Measurements from ENCODE around the gene TMEM72. TPM values are rescaled to one million over a fixed set of nuclear protein-coding genes. Genes with fewer than 3 reads are reported as not detected.

The TMEM72 gene
- total RNA-seq, 1 experiment from 2014 or later, result not detected

GRCh38 chr10:44954962-44955361 lies 43.8 kb downstream of the TMEM72 start:
- no peaks in the 10 kb centered on the region for H3K27me3 ChIP-seq (ENCODE audit: low read length)
- ATAC-seq, result no peak

GRCh38 chr10:44955413-44956070 lies 44.4 kb downstream of the TMEM72 start:
- no peaks in the 10 kb centered on the region for H3K9me3 ChIP-seq (ENCODE audit: low read length)
- ChIA-PET POLR2A (ENCODE audit: unreplicated experiment) (no interaction called here), CTCF (interaction anchor here (0.6 kb wide), 1 partner anchor 376 kb away, joined by 3 read pairs; no protein-coding TSS in a partner anchor)
- no peak overlapping the region for H3K4me3 ChIP-seq (ENCODE audit: low read length)
- H3K4me1 ChIP-seq (ENCODE audit: insufficient read depth, low read length), result peaks cover 19% of the 10 kb centered on the region
- H3K27ac ChIP-seq (ENCODE audit: low read length), result no peak overlapping the region
- no peaks in the 10 kb centered on the region for H3K36me3 ChIP-seq (ENCODE audit: low read depth, low read length)
- no peak overlapping the region for H2AFZ ChIP-seq (ENCODE audit: low read length)
- H3K27me3 ChIP-seq (ENCODE audit: low read length), result no peaks in the 10 kb centered on the region
- ATAC-seq (no peak), DNase-seq (no peak)
- no peak overlapping the region for H3K9ac ChIP-seq (ENCODE audit: low read length)
- no peaks in the 10 kb centered on the region for H3K9me2 ChIP-seq (replicated peaks; ENCODE audit: low read length)
- no peak for TF ChIP-seq EZH2phosphoT487 (IDR thresholded peaks at IDR 0.05; ENCODE audit: borderline replicate concordance, low read length)
- TF ChIP-seq EZH2 (IDR thresholded peaks at IDR 0.05; ENCODE audit: low read length, unreplicated experiment), result no peak
- no peak for TF ChIP-seq CTCF (conservative IDR thresholded peaks at IDR 0.05; ENCODE audit: low read depth, low read length)
- H4K20me1 ChIP-seq (ENCODE audit: low read length), result no peaks in the 10 kb centered on the region
- peaks cover 15% of the 10 kb centered on the region for H3K79me2 ChIP-seq (ENCODE audit: low read length)
- no peaks in the 10 kb centered on the region for H3F3A ChIP-seq (ENCODE audit: low read length, unreplicated experiment)
- intact Hi-C loops (cut with micrococcal nuclease), result no loop called here
- no TSS peak for BruUV-seq (replicated peaks)
- H3K4me2 ChIP-seq (ENCODE audit: low read length), result no peak overlapping the region

More at GRCh38 chr10:44954962-44955361, 43.8 kb downstream of the TMEM72 start:
- intact Hi-C loops (cut with micrococcal nuclease), result no loop called here
- H3K4me1 ChIP-seq (ENCODE audit: insufficient read depth, low read length), result peaks cover 18% of the 10 kb centered on the region
- no peak overlapping the region for H3K9ac ChIP-seq (ENCODE audit: low read length)
- no peak overlapping the region for H3K27ac ChIP-seq (ENCODE audit: low read length)
- no peaks in the 10 kb centered on the region for H4K20me1 ChIP-seq (ENCODE audit: low read length)
- no peak overlapping the region for H3K4me3 ChIP-seq (ENCODE audit: low read length)
- no peak for DNase-seq
- H3K4me2 ChIP-seq (ENCODE audit: low read length), result no peak overlapping the region
- H2AFZ ChIP-seq (ENCODE audit: low read length), result no peak overlapping the region
- no peaks in the 10 kb centered on the region for H3K36me3 ChIP-seq (ENCODE audit: low read depth, low read length)
- ChIA-PET CTCF (no interaction called here), POLR2A (ENCODE audit: unreplicated experiment) (no interaction called here)
- H3K9me2 ChIP-seq (replicated peaks; ENCODE audit: low read length), result no peaks in the 10 kb centered on the region
- H3K79me2 ChIP-seq (ENCODE audit: low read length), result peaks cover 15% of the 10 kb centered on the region
- no peaks in the 10 kb centered on the region for H3K9me3 ChIP-seq (ENCODE audit: low read length)
- BruUV-seq (replicated peaks), result no TSS peak
- TF ChIP-seq EZH2phosphoT487 (IDR thresholded peaks at IDR 0.05; ENCODE audit: borderline replicate concordance, low read length) (no peak), CTCF (conservative IDR thresholded peaks at IDR 0.05; ENCODE audit: low read depth, low read length) (no peak), EZH2 (IDR thresholded peaks at IDR 0.05; ENCODE audit: low read length, unreplicated experiment) (no peak)
- H3F3A ChIP-seq (ENCODE audit: low read length, unreplicated experiment), result no peaks in the 10 kb centered on the region

GRCh38 chr10:44956226-44956625 lies 45.1 kb downstream of the TMEM72 start:
- ChIA-PET POLR2A (ENCODE audit: unreplicated experiment) (no interaction called here), CTCF (no interaction called here)
- no TSS peak for BruUV-seq (replicated peaks)
- H3K27ac ChIP-seq (ENCODE audit: low read length), result no peak overlapping the region
- no peaks in the 10 kb centered on the region for H3F3A ChIP-seq (ENCODE audit: low read length, unreplicated experiment)
- peaks cover 15% of the 10 kb centered on the region for H3K79me2 ChIP-seq (ENCODE audit: low read length)
- TF ChIP-seq CTCF (conservative IDR thresholded peaks at IDR 0.05; ENCODE audit: low read depth, low read length), result no peak
- TF ChIP-seq EZH2 (IDR thresholded peaks at IDR 0.05; ENCODE audit: low read length, unreplicated experiment), result no peak
- no peak for TF ChIP-seq EZH2phosphoT487 (IDR thresholded peaks at IDR 0.05; ENCODE audit: borderline replicate concordance, low read length)
- H3K4me1 ChIP-seq (ENCODE audit: insufficient read depth, low read length), result peaks cover 19% of the 10 kb centered on the region
- H3K27me3 ChIP-seq (ENCODE audit: low read length), result no peaks in the 10 kb centered on the region
- H3K36me3 ChIP-seq (ENCODE audit: low read depth, low read length), result no peaks in the 10 kb centered on the region
- no peak overlapping the region for H2AFZ ChIP-seq (ENCODE audit: low read length)
- intact Hi-C loops (cut with micrococcal nuclease), result no loop called here
- no peak for ATAC-seq
- no peaks in the 10 kb centered on the region for H4K20me1 ChIP-seq (ENCODE audit: low read length)
- H3K9me2 ChIP-seq (replicated peaks; ENCODE audit: low read length), result no peaks in the 10 kb centered on the region
- H3K4me2 ChIP-seq (ENCODE audit: low read length), result no peak overlapping the region
- H3K9me3 ChIP-seq (ENCODE audit: low read length), result no peaks in the 10 kb centered on the region
- no peak overlapping the region for H3K4me3 ChIP-seq (ENCODE audit: low read length)
- no peak for DNase-seq
- H3K9ac ChIP-seq (ENCODE audit: low read length), result no peak overlapping the region

All from PC-3 (cell line).